ENCODE measurements around the gene PCDH1. TPM values are rescaled to one million over a fixed set of nuclear protein-coding genes. Genes with fewer than 3 reads are reported as not detected.

PCDH1 gene
- total RNA-seq, 1 experiment from 2014 or later: 9.9 TPM

- BruUV-seq (replicated peaks): no TSS peak
- TF ChIP-seq, protein P1, sequence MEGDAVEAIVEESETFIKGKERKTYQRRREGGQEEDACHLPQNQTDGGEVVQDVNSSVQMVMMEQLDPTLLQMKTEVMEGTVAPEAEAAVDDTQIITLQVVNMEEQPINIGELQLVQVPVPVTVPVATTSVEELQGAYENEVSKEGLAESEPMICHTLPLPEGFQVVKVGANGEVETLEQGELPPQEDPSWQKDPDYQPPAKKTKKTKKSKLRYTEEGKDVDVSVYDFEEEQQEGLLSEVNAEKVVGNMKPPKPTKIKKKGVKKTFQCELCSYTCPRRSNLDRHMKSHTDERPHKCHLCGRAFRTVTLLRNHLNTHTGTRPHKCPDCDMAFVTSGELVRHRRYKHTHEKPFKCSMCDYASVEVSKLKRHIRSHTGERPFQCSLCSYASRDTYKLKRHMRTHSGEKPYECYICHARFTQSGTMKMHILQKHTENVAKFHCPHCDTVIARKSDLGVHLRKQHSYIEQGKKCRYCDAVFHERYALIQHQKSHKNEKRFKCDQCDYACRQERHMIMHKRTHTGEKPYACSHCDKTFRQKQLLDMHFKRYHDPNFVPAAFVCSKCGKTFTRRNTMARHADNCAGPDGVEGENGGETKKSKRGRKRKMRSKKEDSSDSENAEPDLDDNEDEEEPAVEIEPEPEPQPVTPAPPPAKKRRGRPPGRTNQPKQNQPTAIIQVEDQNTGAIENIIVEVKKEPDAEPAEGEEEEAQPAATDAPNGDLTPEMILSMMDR (IDR thresholded peaks at IDR 0.05; ENCODE audit: unreplicated experiment): no peak
- peaks cover 24% of the 10 kb centered on the region for H3K4me1 Mint-ChIP-seq (ENCODE audit: insufficient read depth, unreplicated experiment)
- peak; percentile 43 for DNase-seq (ENCODE audit: unreplicated experiment)
- POLR2A ChIA-PET: interaction anchor here (0.7 to 5.2 kb wide), 8 partner anchors 27 to 207 kb away, joined by 3 to 38 read pairs (median 4); partner anchors contain the start of gene RNF14
- H3K27me3 Mint-ChIP-seq (ENCODE audit: insufficient read depth, unreplicated experiment): peaks cover 26% of the 10 kb centered on the region
- H3K9me3 Mint-ChIP-seq (ENCODE audit: unreplicated experiment): no peaks in the 10 kb centered on the region
- CTCF ChIA-PET: interaction anchor here (0.5 to 20.1 kb wide), 14 partner anchors 26 to 1706 kb away, joined by 3 to 677 read pairs (median 4); partner anchors contain the start of gene PCDH12
- H3K27ac Mint-ChIP-seq (ENCODE audit: low read depth, unreplicated experiment): no peak overlapping the region
- H3K4me3 Mint-ChIP-seq (ENCODE audit: unreplicated experiment): peak overlapping the region; percentile 80
- intact Hi-C loops (cut with micrococcal nuclease): no loop called here
- no peaks in the 10 kb centered on the region for H3K36me3 Mint-ChIP-seq (ENCODE audit: insufficient read depth, unreplicated experiment)
Observed at GRCh38 chr5:141875795-141876627, 2.2 kb downstream of the PCDH1 start.

- TF ChIP-seq, protein P1 (IDR thresholded peaks at IDR 0.05; ENCODE audit: unreplicated experiment): no peak
- no peak overlapping the region for H3K27ac Mint-ChIP-seq (ENCODE audit: low read depth, unreplicated experiment)
- peaks cover 31% of the 10 kb centered on the region for H3K4me1 Mint-ChIP-seq (ENCODE audit: insufficient read depth, unreplicated experiment)
- intact Hi-C loops (cut with micrococcal nuclease): no loop called here
- ChIA-PET POLR2A (interaction anchor here (0.7 to 5.2 kb wide), 4 partner anchors 26 to 206 kb away, joined by 3 to 38 read pairs (median 4); partner anchors contain the start of gene RNF14), CTCF (interaction anchor here (0.5 to 20.1 kb wide), 12 partner anchors 12 to 228 kb away, joined by 3 to 677 read pairs (median 3); no protein-coding TSS in a partner anchor)
- peak overlapping the region; percentile 55 for H3K4me3 Mint-ChIP-seq (ENCODE audit: unreplicated experiment)
- H3K9me3 Mint-ChIP-seq (ENCODE audit: unreplicated experiment): no peaks in the 10 kb centered on the region
- no TSS peak for BruUV-seq (replicated peaks)
- H3K27me3 Mint-ChIP-seq (ENCODE audit: insufficient read depth, unreplicated experiment): peaks cover 18% of the 10 kb centered on the region
- DNase-seq (ENCODE audit: unreplicated experiment): no peak
- no peaks in the 10 kb centered on the region for H3K36me3 Mint-ChIP-seq (ENCODE audit: insufficient read depth, unreplicated experiment)
Observed at GRCh38 chr5:141875022-141875740, 3.0 kb downstream of the PCDH1 start.

- H3K4me3 Mint-ChIP-seq (ENCODE audit: unreplicated experiment): no peak overlapping the region
- TF ChIP-seq, protein P1 (IDR thresholded peaks at IDR 0.05; ENCODE audit: unreplicated experiment): no peak
- peaks cover 10% of the 10 kb centered on the region for H3K27me3 Mint-ChIP-seq (ENCODE audit: insufficient read depth, unreplicated experiment)
- DNase-seq (ENCODE audit: unreplicated experiment): no peak
- no peak overlapping the region for H3K27ac Mint-ChIP-seq (ENCODE audit: low read depth, unreplicated experiment)
- H3K9me3 Mint-ChIP-seq (ENCODE audit: unreplicated experiment): no peaks in the 10 kb centered on the region
- peaks cover 28% of the 10 kb centered on the region for H3K4me1 Mint-ChIP-seq (ENCODE audit: insufficient read depth, unreplicated experiment)
- intact Hi-C loops (cut with micrococcal nuclease): no loop called here
- ChIA-PET POLR2A (interaction anchor here (5.2 kb wide), 1 partner anchor 25 kb away, joined by 38 read pairs; no protein-coding TSS in a partner anchor), CTCF (interaction anchor here (0.5 to 20.1 kb wide), 7 partner anchors 11 to 227 kb away, joined by 3 to 677 read pairs (median 3); no protein-coding TSS in a partner anchor)
- no TSS peak for BruUV-seq (replicated peaks)
- H3K36me3 Mint-ChIP-seq (ENCODE audit: insufficient read depth, unreplicated experiment): no peaks in the 10 kb centered on the region
Observed at GRCh38 chr5:141874262-141874964, 3.8 kb downstream of the PCDH1 start.

Data from MCF 10A (cell line).